GM21737 (cell line): ENCODE measurements around the gene PURA.

Experiments
- ATAC-seq: cut with Tn5 transposase; IDR thresholded peaks from one replicate; pipeline ENCODE4 v1.9.1; 2021; ENCODE audit warnings: mild to moderate bottlenecking, moderate library complexity; ENCODE audit not compliant: unreplicated experiment

Gene PURA

GRCh38 chr5:140157032-140157781 lies 43.3 kb downstream of the PURA start:
- ATAC-seq: peak; percentile 89

- no peak for ATAC-seq
Measured at GRCh38 chr5:140159014-140159927, 45.4 kb downstream of the PURA start.

- ATAC-seq: no peak
Measured at GRCh38 chr5:140162275-140162674, 48.4 kb downstream of the PURA start.

GRCh38 chr5:140162781-140163180 lies 48.9 kb downstream of the PURA start:
- ATAC-seq: no peak

GRCh38 chr5:140165101-140165922 lies 51.4 kb downstream of the PURA start:
- no peak for ATAC-seq

GRCh38 chr5:140165923-140166270 lies 52.0 kb downstream of the PURA start:
- no peak for ATAC-seq

GRCh38 chr5:140166911-140167310 lies 53.0 kb downstream of the PURA start:
- ATAC-seq: no peak

- no peak for ATAC-seq
Measured at GRCh38 chr5:140168371-140168770, 54.5 kb downstream of the PURA start.

- no peak for ATAC-seq
Measured at GRCh38 chr5:140169410-140169809, 55.5 kb downstream of the PURA start.

GRCh38 chr5:140172483-140172882 lies 58.6 kb downstream of the PURA start:
- ATAC-seq: no peak

- no peak for ATAC-seq
Measured at GRCh38 chr5:140174014-140174413, 60.1 kb downstream of the PURA start.

GRCh38 chr5:140174465-140175366 lies 60.8 kb downstream of the PURA start, which contains the start of gene CYSTM1:
Gene CYSTM1, plus strand, starts transcription at chr5:140175188. Its CDS starts 19,278 bp downstream, at chr5:140194466.
- peak; percentile 93 for ATAC-seq
